B cell (primary cell): ENCODE data around the gene SBK2. TPM values are rescaled to one million over a fixed set of nuclear protein-coding genes. Genes with fewer than 3 reads are reported as not detected.
A peak's percentile ranks its signal among the peaks of the same experiment; 100 is the strongest.

Experiments used
- ATAC-seq: fragments of 200-7000 bp; cut with Tn5 transposase; one replicate; pipeline ENCODE4 v1.10.0; 2021; ENCODE audit warnings: low read depth, mild to moderate bottlenecking, moderate number of reproducible peaks, moderate library complexity
- CTCF ChIA-PET: fragments of 350-600 bp; sonication (Branson Sonifier 250); formaldehyde crosslinking; loops from one replicate; lab custom pipeline; 2021; ENCODE audit warnings: antibody characterized with exemption, inconsistent platforms; lab: Charles Lee
- POLR2A ChIA-PET: fragments of 350-600 bp; sonication (Branson Sonifier 250); formaldehyde crosslinking; loops from one replicate; lab custom pipeline; 2021; ENCODE audit warnings: antibody characterized with exemption; lab: Charles Lee
- DNase-seq: peaks from one replicate; pipeline ENCODE4 v3.0.0; 2013
- H2AFZ ChIP-seq: 2 replicates; pipeline ENCODE4 v1.6.1; 2012; ENCODE audit warnings: mild to moderate bottlenecking, low read depth, low read length; ENCODE audit not compliant: insufficient read depth, poor library complexity, severe bottlenecking
- H3K27ac ChIP-seq, 2 donors: 1 replicate in 1 of 2; 2 replicates in 1 of 2; pipeline ENCODE4 v1.5.1; 2012 to 2013; ENCODE audit warnings: low read length in 2 of 2, mild to moderate bottlenecking in 2 of 2, moderate library complexity in 1 of 2
- H3K27me3 ChIP-seq, 4 experiments: fragments of 200-600 bp in 1 of 4; sonication (generic) in 1 of 4; replicated peaks in 1 of 4; 1 replicate in 2 of 4; 2 replicates in 2 of 4; pipeline versions ENCODE4 v1.6.1 to v1.7.0; 2013 to 2016; ENCODE audit warnings: low read length in 3 of 4, mild to moderate bottlenecking in 2 of 4, mixed read lengths in 1 of 4, moderate library complexity in 1 of 4; ENCODE audit not compliant: insufficient read depth in 4 of 4, control insufficient read depth in 3 of 4; ENCODE audit errors: control extremely low read depth in 1 of 4
- H3K36me3 ChIP-seq, 2 experiments: replicated peaks in 1 of 2; 1 replicate in 1 of 2; 2 replicates in 1 of 2; pipeline versions ENCODE4 v1.6.1 to v1.7.1; 2013; ENCODE audit warnings: low read length in 1 of 2; ENCODE audit not compliant: insufficient read depth in 2 of 2, control insufficient read depth in 1 of 2; ENCODE audit errors: control extremely low read depth in 1 of 2, extremely low read depth in 1 of 2
- H3K4me1 ChIP-seq, 2 donors: fragments of 200-600 bp in 1 of 2; sonication (generic) in 1 of 2; 1 replicate in 1 of 2; 2 replicates in 1 of 2; pipeline versions ENCODE4 v1.5.1 to v1.6.1; 2013 to 2017; ENCODE audit warnings: low read length in 2 of 2; ENCODE audit not compliant: control insufficient read depth in 2 of 2, insufficient read depth in 2 of 2
- H3K4me2 ChIP-seq: replicated peaks from 2 replicates; pipeline ENCODE3; 2012; ENCODE audit warnings: mild to moderate bottlenecking, low read depth, low read length; ENCODE audit not compliant: poor library complexity, severe bottlenecking
- H3K4me3 ChIP-seq, 5 experiments: fragments of 200-600 bp in 1 of 5; sonication (generic) in 1 of 5; 1 replicate in 3 of 5; 2 replicates in 2 of 5; pipeline versions ENCODE4 v1.5.1 to v1.7.0; 2011 to 2016; ENCODE audit warnings: low read length in 4 of 5, mild to moderate bottlenecking in 4 of 5, low read depth in 2 of 5, control low read depth in 1 of 5, moderate library complexity in 1 of 5; ENCODE audit not compliant: insufficient read depth in 1 of 5; ENCODE audit errors: control extremely low read depth in 1 of 5, extremely low read depth in 1 of 5
- H3K79me2 ChIP-seq: fragments of 200-600 bp; sonication (generic); one replicate; pipeline ENCODE4 v1.6.0; 2016; ENCODE audit warnings: low read length; ENCODE audit not compliant: control insufficient read depth, insufficient read depth
- H3K9ac ChIP-seq: fragments of 200-600 bp; sonication (generic); 2 replicates; pipeline ENCODE4 v1.6.1; 2017; ENCODE audit warnings: mild to moderate bottlenecking, low read length, moderate library complexity
- H3K9me3 ChIP-seq, 3 donors: one replicate each; pipeline versions ENCODE4 v1.6.1 to v1.7.1; 2013; ENCODE audit warnings: low read length in 2 of 3; ENCODE audit not compliant: control insufficient read depth in 2 of 3, insufficient read depth in 1 of 3; ENCODE audit errors: control extremely low read depth in 1 of 3
- H4K20me1 ChIP-seq: 2 replicates; pipeline ENCODE4 v1.6.0; 2012; ENCODE audit warnings: mild to moderate bottlenecking, low read length; ENCODE audit not compliant: insufficient read depth, control insufficient read depth, poor library complexity, severe bottlenecking
- H3K27ac Mint-ChIP-seq: one replicate; pipeline ENCODE4 v1.8.0; 2021; ENCODE audit warnings: mixed read lengths
- H3K27me3 Mint-ChIP-seq: one replicate; pipeline ENCODE4 v1.8.0; 2021; ENCODE audit warnings: mixed read lengths
- H3K4me1 Mint-ChIP-seq: one replicate; pipeline ENCODE4 v1.8.0; 2021; ENCODE audit warnings: mixed read lengths
- H3K4me3 Mint-ChIP-seq: one replicate; pipeline ENCODE4 v1.8.0; 2021; ENCODE audit warnings: mixed read lengths
- H3K9me3 Mint-ChIP-seq: one replicate; pipeline ENCODE4 v1.8.0; 2022; ENCODE audit warnings: mixed read lengths; ENCODE audit not compliant: insufficient read depth
- CTCF ChIP-seq: fragments of 200-600 bp; IDR thresholded peaks from one replicate; pipeline ENCODE4 v1.8.0; 2022; ENCODE audit warnings: antibody characterized with exemption, mild to moderate bottlenecking
- EZH2 ChIP-seq: IDR thresholded peaks from 2 replicates; pipeline ENCODE4 v1.6.1; 2012; ENCODE audit warnings: borderline replicate concordance, low read depth, mild to moderate bottlenecking, moderate library complexity, low read length; ENCODE audit not compliant: insufficient read depth, poor library complexity, severe bottlenecking
- WGBS: methylation state at CpG from one replicate; pipeline ENCODE4 v1.1.5; 2013; ENCODE audit warnings: missing lambda C conversion rate; ENCODE audit not compliant: insufficient coverage; 5-methylcytosine and 5-hydroxymethylcytosine counted together
- intact Hi-C: fragments of 100-400 bp; cut with micrococcal nuclease; formaldehyde crosslinking; loops from one replicate; pipeline ENCODE4 v1.10.0; 2022
- polyA plus RNA-seq: library from polyadenylated mRNA; depleted of rRNA; stranded (reverse); fragments of >200 nt; gene quantifications from 2 replicates; pipeline ENCODE4 v1.2.3, GENCODE V29; 2012
- total RNA-seq, 2 donors: library from RNA; stranded (reverse); fragments of 120-200 nt in 1 of 2; gene quantifications; 1 replicate in 1 of 2; 2 replicates in 1 of 2; pipeline versions ENCODE4 v1.2.3 to v1.2.4, GENCODE V29; 2013 to 2022

Gene SBK2
- total and polyA plus RNA-seq, 2 donors (not counting 1 experiment from before 2014, with no cell fraction given): not detected

- ATAC-seq (no peak), DNase-seq (no peak)
- ChIA-PET CTCF (interaction anchor here (1.2 kb wide), 1 partner anchor 49 kb away, joined by 4 read pairs; no protein-coding TSS in a partner anchor), POLR2A (interaction anchor here (1.9 kb wide), 1 partner anchor 17 kb away, joined by 8 read pairs; the partner anchor contains the start of gene FIZ1)
- intact Hi-C loops: loop anchor here (2.0 kb wide), 1 partner anchor 17 kb away; the partner anchor contains the start of gene FIZ1
- Histone ChIP-seq H4K20me1 (no peaks in the 10 kb centered on the region), H3K79me2 (no peaks in the 10 kb centered on the region), H3K27me3 (no peaks in the 10 kb centered on the region), H3K9ac (no peak overlapping the region), H3K4me2 (peak overlapping the region; percentile 93), H2AFZ (peak overlapping the region; percentile 96), H3K4me1 (peaks cover 33 to 36% of the 10 kb centered on the region in 2 donors), H3K27ac (no peak overlapping the region), H3K36me3 (no peaks in the 10 kb centered on the region), H3K9me3 (peaks cover 0 to 6% (median 0%) of the 10 kb centered on the region in 3 donors), H3K4me3 (no peak overlapping the region)
- Mint-ChIP-seq H3K4me3 (peak overlapping the region; percentile 83), H3K9me3 (no peaks in the 10 kb centered on the region), H3K27me3 (no peaks in the 10 kb centered on the region), H3K4me1 (peaks cover 39% of the 10 kb centered on the region), H3K27ac (peak overlapping the region; percentile 66)
- TF ChIP-seq CTCF (no peak), EZH2 (no peak)
- 57% methylated on average over 5 of the region's 6 CpGs for WGBS
Observed at GRCh38 chr19:55581823-55582223, 44.9 kb upstream of the SBK2 start.

GRCh38 chr19:55581145-55581822 is 44.4 kb upstream of the SBK2 start:
- Histone ChIP-seq H3K27me3 (no peaks in the 10 kb centered on the region), H3K9me3 (peaks cover 0 to 6% (median 0%) of the 10 kb centered on the region in 3 donors), H4K20me1 (no peaks in the 10 kb centered on the region), H3K36me3 (no peaks in the 10 kb centered on the region), H3K4me3 (peak overlapping the region; percentile 19 to 78 (median 69)), H3K27ac (peak overlapping the region; percentile 66 to 80), H2AFZ (peak overlapping the region; percentile 96), H3K4me2 (peak overlapping the region; percentile 93), H3K4me1 (peaks cover 28 to 31% of the 10 kb centered on the region in 2 donors), H3K79me2 (no peaks in the 10 kb centered on the region), H3K9ac (peak overlapping the region; percentile 80)
- CTCF ChIA-PET: interaction anchor here (1.2 to 1.4 kb wide), 2 partner anchors 50 to 51 kb away, joined by 4 to 7 read pairs; no protein-coding TSS in a partner anchor
- peak overlapping the region; percentile 68 for H3K27ac Mint-ChIP-seq
- DNase-seq (peak; percentile 32), ATAC-seq (no peak)
- intact Hi-C loops: loop anchor here (2.0 kb wide), 1 partner anchor 18 kb away; the partner anchor contains the start of gene FIZ1
- no peaks in the 10 kb centered on the region for H3K9me3 Mint-ChIP-seq
- POLR2A ChIA-PET: interaction anchor here (0.6 to 1.9 kb wide), 3 partner anchors 13 to 24 kb away, joined by 3 to 8 read pairs (median 5); partner anchors contain the start of genes FIZ1 and ZNF865
- H3K4me3 Mint-ChIP-seq: peak overlapping the region; percentile 83
- 51% methylated on average over 12 of the region's 12 CpGs for WGBS
- TF ChIP-seq EZH2: no peak
- TF ChIP-seq CTCF: no peak
- no peaks in the 10 kb centered on the region for H3K27me3 Mint-ChIP-seq
- peaks cover 36% of the 10 kb centered on the region for H3K4me1 Mint-ChIP-seq
